SKM-1 (cell line): Measurements from ENCODE around the gene RWDD1.
"Not testable (repeated sequence)": the region's sequence is repeated elsewhere in the genome, so short reads cannot be mapped to it uniquely, and the experiment has no call there.

ENCODE experiments used
- DNase-seq: peaks from one replicate; lab custom pipeline; 2025; ENCODE audit not compliant: unreplicated experiment; lab: John Stamatoyannopoulos, UW

Gene RWDD1

GRCh38 chr6:116560130-116560529 is 11.2 kb upstream of the RWDD1 start:
- DNase-seq = no peak

- DNase-seq = peak; percentile 66
Measured at GRCh38 chr6:116561377-116562018, 9.8 kb upstream of the RWDD1 start.

- DNase-seq = no peak
Measured at GRCh38 chr6:116562019-116562403, 9.3 kb upstream of the RWDD1 start.

GRCh38 chr6:116562614-116563013 is 8.7 kb upstream of the RWDD1 start:
- no peak for DNase-seq

- DNase-seq = no peak
Measured at GRCh38 chr6:116563830-116564229, 7.5 kb upstream of the RWDD1 start.

GRCh38 chr6:116564311-116564710 is 7.0 kb upstream of the RWDD1 start:
- DNase-seq = no peak

GRCh38 chr6:116564921-116565872 is 6.1 kb upstream of the RWDD1 start:
- no peak for DNase-seq

- no peak for DNase-seq
Measured at GRCh38 chr6:116568111-116568510, 3.2 kb upstream of the RWDD1 start.

GRCh38 chr6:116568821-116569755 is 2.2 kb upstream of the RWDD1 start:
- DNase-seq = no peak

- DNase-seq = no peak
Measured at GRCh38 chr6:116571683-116572000, 338 bp downstream of the RWDD1 start.

GRCh38 chr6:116572162-116572561 is 858 bp downstream of the RWDD1 start:
- no peak for DNase-seq

GRCh38 chr6:116575227-116575626 is 3.9 kb downstream of the RWDD1 start:
- DNase-seq = no peak

GRCh38 chr6:116577486-116577885 is 6.2 kb downstream of the RWDD1 start:
- no peak for DNase-seq

- no peak for DNase-seq
Measured at GRCh38 chr6:116578335-116578734, 7.0 kb downstream of the RWDD1 start.

- DNase-seq = no peak
Measured at GRCh38 chr6:116579143-116579542, 7.8 kb downstream of the RWDD1 start.

GRCh38 chr6:116580198-116580597 is 8.9 kb downstream of the RWDD1 start:
- DNase-seq = no peak

- DNase-seq = no peak
Measured at GRCh38 chr6:116586276-116586675, 15.0 kb downstream of the RWDD1 start.

GRCh38 chr6:116586738-116587137 is 15.4 kb downstream of the RWDD1 start:
- no peak for DNase-seq

GRCh38 chr6:116595247-116595646 is 23.9 kb downstream of the RWDD1 start:
- no peak for DNase-seq

- no peak for DNase-seq
Measured at GRCh38 chr6:116596815-116597214, 25.5 kb downstream of the RWDD1 start.

GRCh38 chr6:116603916-116604315 is 32.6 kb downstream of the RWDD1 start:
- DNase-seq = not testable (repeated sequence)
